Keratinocyte (primary cell): ENCODE results near the gene IFFO2.

Experiments
- EZH2 ChIP-seq: IDR thresholded peaks from one replicate; pipeline ENCODE4 v1.6.1; 2012; ENCODE audit warnings: inconsistent platforms, mild to moderate bottlenecking, low read length, moderate library complexity
- TF ChIP-seq, protein P1 (sequence below), 3 experiments: IDR thresholded peaks in 1 of 3; conservative IDR thresholded peaks in 1 of 3; optimal IDR thresholded peaks in 1 of 3; 2 replicates in 2 of 3; 3 replicates in 1 of 3; pipeline versions ENCODE3 to v1.5.1; 2011; ENCODE audit warnings: low read length in 3 of 3, mild to moderate bottlenecking in 3 of 3, moderate library complexity in 2 of 3, control low read depth in 1 of 3, inconsistent platforms in 1 of 3; ENCODE audit not compliant: insufficient read depth in 2 of 3; ENCODE audit errors: extremely low read depth in 1 of 3

DNA sequence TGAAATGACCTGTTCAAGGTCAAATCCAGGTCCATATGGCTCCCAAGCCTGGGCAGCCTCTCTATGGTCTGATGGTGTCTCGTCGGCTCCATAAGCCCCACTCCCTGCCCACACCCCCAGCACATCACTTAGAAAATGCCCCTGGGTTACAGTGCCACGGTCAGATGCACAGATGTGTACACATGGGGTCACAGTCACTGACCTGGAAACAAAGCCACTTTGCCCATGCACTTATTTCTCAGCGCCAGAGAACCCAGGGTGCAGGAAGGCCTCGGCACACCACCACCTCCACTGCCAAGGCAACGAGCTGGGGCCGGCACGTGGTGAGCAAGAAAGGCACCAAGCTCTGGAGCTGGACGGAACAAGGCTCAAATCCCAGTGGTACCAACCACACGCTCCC is 24.7 kb downstream of the IFFO2 start:
- TF ChIP-seq, protein P1, sequence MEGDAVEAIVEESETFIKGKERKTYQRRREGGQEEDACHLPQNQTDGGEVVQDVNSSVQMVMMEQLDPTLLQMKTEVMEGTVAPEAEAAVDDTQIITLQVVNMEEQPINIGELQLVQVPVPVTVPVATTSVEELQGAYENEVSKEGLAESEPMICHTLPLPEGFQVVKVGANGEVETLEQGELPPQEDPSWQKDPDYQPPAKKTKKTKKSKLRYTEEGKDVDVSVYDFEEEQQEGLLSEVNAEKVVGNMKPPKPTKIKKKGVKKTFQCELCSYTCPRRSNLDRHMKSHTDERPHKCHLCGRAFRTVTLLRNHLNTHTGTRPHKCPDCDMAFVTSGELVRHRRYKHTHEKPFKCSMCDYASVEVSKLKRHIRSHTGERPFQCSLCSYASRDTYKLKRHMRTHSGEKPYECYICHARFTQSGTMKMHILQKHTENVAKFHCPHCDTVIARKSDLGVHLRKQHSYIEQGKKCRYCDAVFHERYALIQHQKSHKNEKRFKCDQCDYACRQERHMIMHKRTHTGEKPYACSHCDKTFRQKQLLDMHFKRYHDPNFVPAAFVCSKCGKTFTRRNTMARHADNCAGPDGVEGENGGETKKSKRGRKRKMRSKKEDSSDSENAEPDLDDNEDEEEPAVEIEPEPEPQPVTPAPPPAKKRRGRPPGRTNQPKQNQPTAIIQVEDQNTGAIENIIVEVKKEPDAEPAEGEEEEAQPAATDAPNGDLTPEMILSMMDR (optimal IDR thresholded peaks at IDR 0.05 in 1 of 3, IDR thresholded peaks at IDR 0.05 in 1 of 3, conservative IDR thresholded peaks at IDR 0.05 in 1 of 3; ENCODE audit: extremely low read depth in 1 of 3, insufficient read depth in 2 of 3, low read length in 3 of 3), result no peak
- no peak for TF ChIP-seq EZH2
